Dermis blood vessel endothelial cell (primary cell): ENCODE data around the gene CHST10. TPM values are rescaled to one million over a fixed set of nuclear protein-coding genes. Genes with fewer than 3 reads are reported as not detected.
"Not testable (repeated sequence)": the region's sequence is repeated elsewhere in the genome, so short reads cannot be mapped to it uniquely, and the experiment has no call there.

Experiments
- DNase-seq: peaks from one replicate; pipeline ENCODE4 v3.0.0; 2010
- total RNA-seq: library from RNA; depleted of rRNA; stranded (reverse); fragments of >200 nt; gene quantifications from 2 replicates; pipeline ENCODE4 v1.2.3, GENCODE V29; 2014

CHST10 gene
- total RNA-seq, 1 donor from 2014 or later = 12.6 TPM

DNA sequence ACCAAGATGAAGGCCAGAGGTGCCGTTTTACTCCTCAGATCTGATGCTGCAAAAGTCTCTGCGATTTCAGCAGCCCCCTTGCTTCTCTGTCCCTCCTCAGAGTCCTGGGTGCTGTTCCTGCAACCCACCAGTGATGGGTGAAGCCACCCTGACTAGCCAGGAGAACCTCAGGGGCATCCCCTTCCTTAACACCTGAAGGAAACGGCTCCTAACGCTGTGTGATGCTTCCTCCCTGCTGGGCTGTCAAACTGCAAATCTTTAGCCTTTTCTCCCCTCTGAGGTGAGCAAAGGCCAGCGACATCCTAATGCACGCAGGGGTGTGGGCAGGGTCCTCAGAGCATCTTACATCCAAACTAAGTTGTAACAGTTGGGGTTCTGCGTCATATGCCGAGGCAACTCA is 24.8 kb downstream of the CHST10 start:
- DNase-seq = no peak

- DNase-seq = no peak
Observed at GRCh38 chr2:100391735-100392515, 25.5 kb downstream of the CHST10 start.

DNA sequence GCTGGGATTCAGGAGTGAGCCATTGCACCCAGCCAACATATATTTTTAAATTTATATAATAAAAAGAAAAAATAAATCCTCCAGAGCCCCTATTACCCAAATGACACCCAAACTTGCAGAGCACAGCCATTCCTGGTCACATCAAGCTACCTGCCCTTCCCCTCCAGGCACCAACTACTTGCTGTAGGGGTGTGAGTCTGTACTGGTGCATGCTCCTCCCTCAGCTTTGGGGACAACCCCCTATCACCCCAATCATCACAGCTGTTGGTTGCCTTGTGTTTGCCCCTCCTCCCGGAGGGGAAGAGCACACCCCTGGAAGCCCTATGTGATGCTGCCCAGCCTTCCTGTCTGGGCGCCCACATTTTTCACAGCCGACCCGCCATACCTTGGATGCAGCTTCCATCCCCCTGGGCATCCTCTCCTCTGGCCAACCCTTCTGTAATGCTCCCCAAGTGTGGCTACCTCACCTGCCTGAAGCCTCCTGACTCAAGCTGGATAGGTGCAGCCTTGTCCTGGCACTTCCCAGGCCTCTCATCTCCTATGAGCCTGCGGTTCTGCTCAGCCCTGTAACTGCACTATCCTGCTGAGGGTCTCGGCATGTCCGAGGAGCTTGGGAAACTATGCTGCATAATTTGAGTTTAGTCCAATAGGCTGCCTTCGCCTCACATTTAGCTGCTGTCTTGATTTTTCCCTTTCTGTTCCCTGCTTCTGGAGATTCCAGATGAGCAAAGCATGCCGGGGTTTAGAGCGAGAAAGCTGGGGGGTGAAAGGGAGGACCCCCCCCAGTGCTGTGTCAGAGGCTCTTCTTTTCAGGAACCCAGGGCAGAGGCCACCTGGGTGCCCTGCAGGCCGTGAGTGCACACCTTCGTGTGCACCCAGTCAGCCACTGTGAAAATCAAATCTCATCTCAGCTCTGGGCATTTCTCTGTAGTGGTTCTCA is 27.2 kb downstream of the CHST10 start:
- no peak for DNase-seq

- DNase-seq = no peak
Observed at GRCh38 chr2:100388703-100389102, 28.8 kb downstream of the CHST10 start.

GRCh38 chr2:100383954-100384353 is 33.5 kb downstream of the CHST10 start:
- no peak for DNase-seq

DNA sequence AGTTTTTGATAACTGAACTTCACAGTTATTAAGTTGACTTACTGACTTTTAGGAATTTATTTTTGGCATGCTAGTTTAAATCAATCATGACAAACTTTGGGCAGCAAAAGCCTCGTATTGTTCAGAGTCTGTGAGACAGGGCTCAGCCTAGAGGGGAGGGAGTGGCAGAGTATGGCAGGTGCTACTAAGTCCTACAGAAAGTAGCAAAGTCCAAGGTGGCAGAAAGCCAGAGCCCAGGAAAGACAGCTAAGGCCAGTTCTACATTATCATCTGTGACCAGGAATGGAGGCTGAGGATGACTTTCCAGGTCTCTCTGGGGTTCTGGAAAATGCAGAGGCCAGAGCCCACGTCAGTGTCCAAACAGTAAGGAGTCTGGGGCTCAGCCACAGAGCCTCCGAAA is 34.2 kb downstream of the CHST10 start:
- DNase-seq = no peak

GRCh38 chr2:100381240-100381639 is 36.2 kb downstream of the CHST10 start:
- peak; percentile 82 for DNase-seq

DNA sequence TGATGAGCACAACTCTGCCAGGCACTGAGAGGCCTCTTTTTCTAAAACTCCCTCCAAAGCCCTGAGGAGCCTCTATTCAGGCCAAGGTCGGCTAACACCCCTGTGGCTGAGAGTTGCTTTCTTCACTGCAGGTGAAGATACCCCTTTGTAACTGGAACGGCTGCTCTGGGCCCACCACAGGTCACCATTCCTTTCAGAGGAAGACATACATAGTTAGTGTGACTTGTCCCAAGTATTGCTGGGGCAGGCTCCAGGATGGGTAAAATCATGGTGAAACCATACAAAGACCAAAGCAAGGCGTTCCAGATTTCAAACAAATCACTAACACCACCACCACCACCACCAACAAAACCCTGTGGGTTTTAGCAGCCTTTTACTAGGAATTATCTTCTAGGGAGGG is 36.8 kb downstream of the CHST10 start:
- no peak for DNase-seq

DNA sequence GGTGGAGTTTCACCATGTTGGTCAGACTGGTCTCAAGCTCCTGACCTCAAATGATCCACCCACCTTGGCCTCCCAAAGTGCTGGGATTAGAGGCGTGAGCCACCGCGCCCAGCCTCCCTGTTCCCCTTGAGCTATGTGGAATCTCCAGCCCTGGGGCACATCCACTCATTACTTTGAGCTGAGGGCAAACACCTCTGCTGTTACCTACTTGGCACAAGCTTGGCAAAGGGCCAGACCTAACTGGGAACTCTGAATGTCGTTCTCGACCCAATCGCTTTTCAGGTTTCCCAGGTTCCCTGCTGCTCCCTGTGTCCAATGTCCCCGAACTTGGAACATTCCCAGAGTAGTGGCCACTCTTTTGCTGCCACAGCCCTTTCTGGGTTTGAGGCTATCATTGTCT is 40.6 kb downstream of the CHST10 start:
- DNase-seq = no peak

DNA sequence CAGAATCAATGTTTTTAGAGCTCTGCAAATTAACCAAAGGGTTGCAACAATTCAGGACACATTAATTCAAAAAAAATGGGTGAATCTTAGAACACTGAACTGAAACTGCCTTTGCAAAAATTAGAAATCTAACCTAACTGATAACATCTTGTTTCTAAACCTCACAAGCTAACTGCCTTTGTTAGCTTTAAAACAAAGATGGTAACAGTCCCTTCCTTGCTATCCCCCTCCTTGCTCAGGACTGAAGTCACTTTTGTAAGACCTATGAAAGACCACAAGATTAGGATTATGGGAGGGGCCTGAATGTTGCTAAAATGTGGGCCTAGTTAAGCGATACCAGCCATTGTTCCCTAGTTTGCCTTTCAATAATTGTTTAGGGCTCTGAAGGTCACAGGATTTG is 50.3 kb downstream of the CHST10 start:
- DNase-seq = no peak

DNA sequence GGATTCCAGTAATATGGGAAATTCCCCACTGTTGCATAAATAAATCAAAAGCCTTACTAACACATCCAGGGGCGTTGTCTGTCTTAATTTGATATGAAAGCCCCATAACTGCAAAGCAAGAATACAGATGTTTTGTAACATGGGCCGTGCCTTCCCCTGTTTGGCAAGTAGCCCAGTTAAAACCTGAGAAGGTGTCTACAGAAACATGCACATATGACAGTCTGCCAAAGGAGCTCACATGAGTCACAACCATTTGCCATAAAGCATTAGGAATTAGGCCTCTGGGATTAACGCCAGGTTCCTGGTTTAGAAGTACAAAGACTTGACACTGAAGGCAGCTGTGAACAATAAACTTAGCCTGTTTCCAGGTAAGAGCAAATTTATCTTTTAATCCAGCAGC is 52.0 kb downstream of the CHST10 start:
- peak; percentile 30 for DNase-seq

DNA sequence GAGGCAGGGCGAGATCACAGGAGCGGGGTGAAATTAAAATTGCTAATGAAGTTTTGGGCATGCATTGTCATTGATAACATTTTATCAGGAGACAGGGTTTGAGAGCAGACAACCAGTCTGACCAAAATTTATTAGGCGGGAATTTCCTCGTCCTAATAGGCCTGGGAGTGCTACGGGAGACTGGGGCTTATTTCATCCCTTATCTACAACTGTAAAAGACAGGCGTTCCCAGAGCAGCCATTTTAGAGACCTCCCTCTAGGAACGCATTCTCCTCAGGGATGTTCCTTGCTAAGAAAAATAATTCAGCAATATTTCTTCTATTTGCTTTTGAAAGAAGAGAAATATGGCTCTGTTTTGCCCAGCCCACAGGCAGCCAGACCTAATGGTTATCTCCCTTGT is 55.2 kb downstream of the CHST10 start:
- not testable (repeated sequence) for DNase-seq

DNA sequence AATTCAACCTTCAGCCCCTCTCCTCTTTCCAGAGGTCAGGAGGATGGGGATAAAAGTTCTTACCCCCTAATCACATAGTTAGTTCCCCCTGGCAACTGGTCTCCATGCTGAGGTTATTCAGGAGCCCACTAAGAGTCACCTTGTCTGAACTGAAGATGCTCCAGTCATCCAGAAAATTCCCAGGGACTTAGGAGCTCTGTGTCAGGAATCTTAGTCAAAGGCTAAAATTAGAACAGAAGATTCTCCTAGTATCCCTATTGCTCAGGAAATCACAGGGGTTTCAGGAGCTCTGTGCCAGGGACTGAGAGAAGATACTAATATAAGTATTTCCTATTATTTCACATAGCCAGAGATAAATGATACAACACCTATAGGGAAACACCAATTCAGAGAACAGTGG is 57.9 kb downstream of the CHST10 start:
- no peak for DNase-seq

DNA sequence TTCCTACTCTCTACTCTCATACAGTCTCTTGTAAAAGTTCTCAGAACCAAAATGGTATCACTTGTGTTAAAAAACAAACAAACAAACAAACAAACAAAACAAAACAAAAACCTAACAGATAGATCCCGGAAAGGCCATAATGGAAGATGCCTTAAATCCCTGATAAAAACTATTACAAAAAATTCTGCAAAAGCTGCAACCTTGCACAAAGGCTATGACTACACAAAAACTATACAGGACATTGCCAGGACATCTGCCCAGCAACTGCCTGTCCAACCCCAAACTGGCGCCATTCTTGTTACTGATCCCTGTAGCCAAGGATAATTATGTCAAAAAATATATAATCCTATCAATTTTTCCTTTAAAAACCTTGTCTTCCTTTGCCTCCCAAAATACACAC is 58.9 kb downstream of the CHST10 start:
- DNase-seq = no peak

DNA sequence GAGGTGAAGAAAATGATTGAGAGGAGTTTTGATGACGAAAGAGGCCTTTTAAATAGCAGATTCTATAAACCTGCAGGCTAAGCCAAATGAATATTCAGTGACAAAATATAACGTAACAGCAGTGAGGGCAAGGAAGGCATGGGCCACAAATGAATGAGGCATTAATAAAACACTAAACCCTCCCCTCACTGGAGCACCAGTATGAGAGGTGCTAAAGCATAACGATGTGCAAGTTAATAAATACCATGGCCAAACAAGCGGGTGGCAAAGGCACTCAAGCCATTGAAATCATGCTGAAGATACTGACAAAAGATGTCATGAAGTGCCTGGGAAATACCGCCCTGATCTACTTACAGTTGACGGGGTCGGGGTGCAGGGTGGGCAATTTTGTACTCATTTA is 64.9 kb downstream of the CHST10 start:
- DNase-seq = no peak

- DNase-seq = no peak
Observed at GRCh38 chr2:100350661-100351185, 66.7 kb downstream of the CHST10 start.

GRCh38 chr2:100345144-100345543 is 72.3 kb downstream of the CHST10 start:
- not testable (repeated sequence) for DNase-seq

DNA sequence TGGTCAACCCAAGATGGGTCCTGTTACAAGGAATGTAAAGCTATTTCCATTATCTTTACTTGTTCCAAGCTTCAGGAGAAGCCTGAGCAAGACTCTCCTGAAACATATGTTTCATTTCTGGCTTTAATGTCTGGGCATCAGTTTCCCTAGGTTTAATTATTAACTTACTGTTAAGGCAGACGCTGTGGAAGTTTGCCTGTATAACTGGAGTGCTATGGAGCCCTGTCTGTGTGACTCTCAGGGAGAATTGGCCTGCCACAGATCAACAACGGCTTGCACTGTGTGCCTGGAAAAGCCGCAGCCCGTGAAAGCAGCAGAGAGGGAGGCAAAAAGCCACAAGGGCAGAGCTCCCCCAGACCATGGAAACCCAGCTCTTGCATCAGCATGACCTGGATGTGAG is 73.0 kb downstream of the CHST10 start:
- no peak for DNase-seq

DNA sequence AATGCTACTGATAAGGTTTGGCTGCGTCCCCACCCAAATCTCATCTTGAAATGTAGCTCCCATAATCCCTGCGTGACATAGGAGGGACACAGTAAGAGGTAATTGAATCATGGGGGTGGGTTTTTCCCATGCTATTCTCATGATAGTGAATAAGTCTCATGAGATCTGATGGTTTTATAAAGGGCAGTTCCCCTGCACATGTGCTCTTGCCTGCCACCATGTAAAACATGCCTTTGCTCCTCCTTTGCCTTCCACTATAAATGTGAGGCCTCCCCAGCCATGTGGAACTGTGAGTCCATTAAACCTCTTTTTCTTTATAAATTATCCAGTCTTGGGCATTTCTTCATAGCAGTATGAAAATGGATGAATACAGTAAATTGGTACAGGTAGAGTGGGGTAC is 75.0 kb downstream of the CHST10 start:
- DNase-seq = not testable (repeated sequence)
